ENCODE data around the gene AJAP1.

GRCh38 chr1:4771721-4772120 lies 117.3 kb downstream of the AJAP1 start:
- TF ChIP-seq POLR2A (IDR thresholded peaks at IDR 0.05) (no peak), EP300 (IDR thresholded peaks at IDR 0.05) (no peak)

Data from ovary (tissue), 1 donor.